DOHH2 (cell line): Measurements from ENCODE around the gene MGAM2.

Experiments used
- EZH2phosphoT487 ChIP-seq: fragments of 200-600 bp; sonication (generic); IDR thresholded peaks from 2 replicates; pipeline ENCODE4 v1.6.1; 2017; ENCODE audit warnings: borderline replicate concordance, mild to moderate bottlenecking, antibody characterized with exemption, low read length, moderate library complexity, mixed read lengths
- TF ChIP-seq, protein P1 (sequence below): fragments of 200-600 bp; sonication (generic); IDR thresholded peaks from one replicate; pipeline ENCODE4 v1.5.1; 2014; ENCODE audit warnings: antibody characterized with exemption, mild to moderate bottlenecking, low read depth, low read length; ENCODE audit not compliant: poor library complexity, severe bottlenecking

DNA sequence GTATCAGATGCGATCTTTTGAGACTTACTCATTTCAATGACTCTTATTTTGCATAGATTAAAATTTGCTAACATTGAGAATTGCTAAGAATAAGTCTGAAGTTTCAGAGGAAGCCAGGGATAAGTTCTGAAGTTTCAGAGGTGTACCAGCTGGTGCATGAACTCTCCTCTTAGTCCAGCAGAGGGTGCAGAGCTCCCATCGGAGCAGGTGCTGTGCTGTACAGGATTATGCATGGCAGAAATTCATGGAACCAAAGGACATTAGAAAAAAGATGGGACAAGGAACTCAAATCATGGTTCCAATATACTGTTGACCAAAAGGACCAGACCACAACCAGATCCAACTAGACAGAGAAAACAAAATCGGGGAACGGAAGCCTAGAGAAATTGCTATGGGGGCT lies 41.9 kb downstream of the MGAM2 start:
- TF ChIP-seq, protein P1, sequence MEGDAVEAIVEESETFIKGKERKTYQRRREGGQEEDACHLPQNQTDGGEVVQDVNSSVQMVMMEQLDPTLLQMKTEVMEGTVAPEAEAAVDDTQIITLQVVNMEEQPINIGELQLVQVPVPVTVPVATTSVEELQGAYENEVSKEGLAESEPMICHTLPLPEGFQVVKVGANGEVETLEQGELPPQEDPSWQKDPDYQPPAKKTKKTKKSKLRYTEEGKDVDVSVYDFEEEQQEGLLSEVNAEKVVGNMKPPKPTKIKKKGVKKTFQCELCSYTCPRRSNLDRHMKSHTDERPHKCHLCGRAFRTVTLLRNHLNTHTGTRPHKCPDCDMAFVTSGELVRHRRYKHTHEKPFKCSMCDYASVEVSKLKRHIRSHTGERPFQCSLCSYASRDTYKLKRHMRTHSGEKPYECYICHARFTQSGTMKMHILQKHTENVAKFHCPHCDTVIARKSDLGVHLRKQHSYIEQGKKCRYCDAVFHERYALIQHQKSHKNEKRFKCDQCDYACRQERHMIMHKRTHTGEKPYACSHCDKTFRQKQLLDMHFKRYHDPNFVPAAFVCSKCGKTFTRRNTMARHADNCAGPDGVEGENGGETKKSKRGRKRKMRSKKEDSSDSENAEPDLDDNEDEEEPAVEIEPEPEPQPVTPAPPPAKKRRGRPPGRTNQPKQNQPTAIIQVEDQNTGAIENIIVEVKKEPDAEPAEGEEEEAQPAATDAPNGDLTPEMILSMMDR: no peak
- TF ChIP-seq EZH2phosphoT487: no peak
